Muscle layer of duodenum (tissue), 2 donors: ENCODE data around the gene DISC1.
"Not testable (repeated sequence)": the region's sequence is repeated elsewhere in the genome, so short reads cannot be mapped to it uniquely, and the experiment has no call there.

Experiments
- H3K27ac ChIP-seq: one replicate; pipeline ENCODE4 v1.7.0; 2013; ENCODE audit warnings: mild to moderate bottlenecking, low read length
- H3K27me3 ChIP-seq: one replicate; pipeline ENCODE4 v1.7.0; 2013; ENCODE audit warnings: low read depth, mild to moderate bottlenecking, control low read depth, low read length
- H3K36me3 ChIP-seq, 2 donors: one replicate each; pipeline ENCODE4 v1.7.0; 2013; ENCODE audit warnings: low read length in 2 of 2, control low read depth in 1 of 2, mild to moderate bottlenecking in 1 of 2; ENCODE audit not compliant: insufficient read depth in 2 of 2, control insufficient read depth in 1 of 2
- H3K4me1 ChIP-seq, 2 donors: one replicate each; pipeline ENCODE4 v1.7.0; 2013; ENCODE audit warnings: low read length in 2 of 2, mild to moderate bottlenecking in 2 of 2, control low read depth in 1 of 2, moderate library complexity in 1 of 2; ENCODE audit not compliant: insufficient read depth in 2 of 2, control insufficient read depth in 1 of 2
- H3K4me3 ChIP-seq, 2 donors: one replicate each; pipeline ENCODE4 v1.7.0; 2013; ENCODE audit warnings: low read length in 2 of 2, low read depth in 1 of 2, mild to moderate bottlenecking in 1 of 2
- H3K9me3 ChIP-seq, 2 donors: one replicate each; pipeline ENCODE4 v1.7.0; 2013; ENCODE audit warnings: low read length in 2 of 2, control low read depth in 1 of 2, mild to moderate bottlenecking in 1 of 2; ENCODE audit not compliant: control insufficient read depth in 1 of 2
- donor health status: healthy.

DISC1 gene

DNA sequence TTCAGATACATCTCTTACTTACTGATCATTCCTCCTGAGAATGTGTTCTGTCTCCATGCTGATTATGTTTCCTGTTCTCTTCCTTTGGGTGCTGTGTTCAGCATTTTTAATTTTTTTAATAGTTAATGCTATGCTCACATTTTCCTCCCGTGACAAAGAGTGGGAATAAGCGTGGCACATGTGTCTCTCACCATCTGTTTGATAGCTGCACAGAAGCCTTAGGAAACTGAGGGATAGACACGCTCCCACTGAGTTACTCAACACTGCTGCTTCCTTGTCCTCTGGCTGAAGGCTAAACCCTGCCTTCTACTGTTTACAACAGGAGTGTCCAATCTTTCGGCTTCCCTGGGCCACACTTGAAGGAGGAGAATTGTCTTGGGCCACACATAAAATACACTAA, 264.2 kb downstream of the DISC1 start:
- no peaks in the 10 kb centered on the region for H3K4me1 ChIP-seq
- no peak overlapping the region for H3K27ac ChIP-seq
- H3K36me3 ChIP-seq = no peaks in the 10 kb centered on the region
- no peaks in the 10 kb centered on the region for H3K27me3 ChIP-seq
- H3K4me3 ChIP-seq = no peak overlapping the region
- H3K9me3 ChIP-seq = no peaks in the 10 kb centered on the region

DNA sequence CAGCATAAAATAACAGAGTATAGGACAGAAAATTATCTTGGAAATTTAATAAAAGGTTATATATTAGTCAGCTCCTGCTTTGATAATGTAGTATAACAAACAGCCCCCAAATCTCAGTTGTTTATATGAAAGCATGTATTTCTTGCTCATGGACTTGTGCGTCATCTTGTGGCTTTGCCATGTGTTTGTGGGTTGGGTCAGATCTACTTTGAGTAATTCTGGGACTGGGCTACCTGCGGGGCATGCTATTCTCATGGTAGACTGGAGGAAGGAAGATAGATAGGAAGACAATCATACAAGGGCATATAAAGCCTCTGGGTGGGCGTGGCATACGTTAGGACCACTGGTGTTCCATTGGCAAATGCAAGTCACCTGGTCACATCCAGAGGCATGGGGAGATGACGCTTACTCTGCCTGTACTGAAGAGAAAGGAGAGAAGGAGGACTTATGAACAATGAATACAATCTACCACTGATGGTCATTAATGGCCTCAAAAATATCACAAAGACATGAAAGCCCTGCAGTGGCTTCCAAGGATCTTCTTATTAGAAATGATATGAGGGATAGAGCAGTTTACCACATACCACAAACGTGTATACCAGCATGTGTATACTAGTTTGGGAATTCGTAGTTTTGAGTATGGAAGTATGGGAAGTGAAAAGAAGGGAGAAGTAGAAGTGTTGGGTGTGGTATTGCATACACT, 267.0 kb downstream of the DISC1 start:
- Histone ChIP-seq H3K27ac (no peak overlapping the region), H3K4me1 (no peaks in the 10 kb centered on the region), H3K36me3 (no peaks in the 10 kb centered on the region), H3K9me3 (no peaks in the 10 kb centered on the region), H3K4me3 (no peak overlapping the region), H3K27me3 (no peaks in the 10 kb centered on the region)

DNA sequence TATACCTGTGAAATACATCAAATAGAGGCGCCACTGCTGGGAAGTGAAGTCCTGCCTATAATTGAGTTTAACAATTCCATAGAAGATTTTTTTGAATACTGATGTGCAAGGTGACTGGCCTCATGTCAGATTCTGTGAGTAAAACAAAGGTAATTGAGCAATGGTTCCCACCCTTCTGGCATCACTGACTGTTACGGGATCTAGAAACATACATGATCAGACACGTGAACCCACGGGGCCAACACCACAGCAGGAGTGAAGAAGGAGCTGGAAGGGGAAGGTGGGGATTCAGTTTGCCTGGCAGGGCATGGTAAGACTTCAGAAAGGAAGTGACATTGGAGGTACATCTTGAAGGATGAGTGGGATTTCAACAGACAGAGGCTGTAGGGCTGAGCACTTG, 270.2 kb downstream of the DISC1 start:
- H3K4me1 ChIP-seq = no peaks in the 10 kb centered on the region
- H3K9me3 ChIP-seq = no peaks in the 10 kb centered on the region
- H3K27ac ChIP-seq = no peak overlapping the region
- H3K36me3 ChIP-seq = no peaks in the 10 kb centered on the region
- no peaks in the 10 kb centered on the region for H3K27me3 ChIP-seq
- H3K4me3 ChIP-seq = no peak overlapping the region

DNA sequence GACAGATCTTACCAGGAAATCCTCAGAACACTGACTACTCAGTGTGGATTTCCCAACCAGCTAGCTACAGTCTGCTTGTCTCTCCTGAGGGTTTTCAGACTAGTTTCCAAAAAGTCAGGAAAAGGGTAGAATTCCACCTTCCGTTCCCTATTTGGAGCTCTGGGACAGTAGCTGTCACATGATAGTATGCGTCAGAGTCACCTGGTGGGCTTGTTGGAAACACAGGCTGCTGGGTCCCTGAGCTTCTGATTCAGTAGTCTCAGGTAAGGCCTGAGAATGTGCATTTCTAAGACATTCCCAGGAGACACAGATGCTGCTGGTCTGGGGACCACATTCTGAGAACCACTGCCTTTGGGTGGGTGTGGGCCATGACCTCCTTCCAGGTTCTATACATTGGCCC, 272.5 kb downstream of the DISC1 start:
- Histone ChIP-seq H3K27ac (no peak overlapping the region), H3K27me3 (no peaks in the 10 kb centered on the region), H3K4me1 (no peaks in the 10 kb centered on the region), H3K9me3 (peaks cover 0 to 4% of the 10 kb centered on the region in 2 donors), H3K4me3 (no peak overlapping the region), H3K36me3 (peaks cover 0 to 4% of the 10 kb centered on the region in 2 donors)

DNA sequence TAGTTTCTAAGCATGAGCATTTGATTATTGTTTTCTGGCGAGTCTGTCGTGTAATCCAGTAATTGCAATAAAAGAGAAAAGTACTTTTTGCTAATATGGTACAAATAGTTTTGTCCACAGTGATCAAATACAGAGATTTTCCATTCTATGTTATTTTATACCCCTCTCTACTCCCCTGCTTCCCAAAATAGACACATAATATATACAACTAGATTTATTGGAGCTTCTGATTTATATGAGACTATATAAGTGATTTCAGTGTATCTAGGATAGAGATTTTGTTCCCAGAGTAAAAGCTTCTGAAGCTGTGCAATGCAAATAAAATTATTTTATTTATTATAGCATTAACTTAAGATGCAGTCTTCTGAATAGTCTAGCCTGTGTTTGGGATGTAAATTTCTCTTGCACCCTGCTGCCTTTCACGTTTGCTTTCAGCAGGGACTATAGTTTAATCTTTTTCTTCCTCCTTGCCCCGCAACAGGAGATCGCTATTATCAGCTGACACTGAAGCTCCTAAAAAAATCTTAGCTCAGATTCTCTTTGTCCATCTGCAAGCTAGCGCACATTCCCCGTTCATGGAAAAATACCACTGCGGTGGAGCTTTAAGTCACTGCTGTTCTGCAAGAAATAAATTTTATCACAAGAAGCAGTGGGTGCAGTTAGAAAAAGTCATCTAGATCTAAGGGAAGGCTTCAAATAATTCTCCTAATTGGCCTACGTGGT, 273.3 kb downstream of the DISC1 start:
- H3K27me3 ChIP-seq = no peaks in the 10 kb centered on the region
- no peak overlapping the region for H3K4me3 ChIP-seq
- H3K9me3 ChIP-seq = peaks cover 0 to 6% of the 10 kb centered on the region in 2 donors
- peaks cover 0 to 4% of the 10 kb centered on the region in 2 donors for H3K36me3 ChIP-seq
- no peaks in the 10 kb centered on the region for H3K4me1 ChIP-seq
- no peak overlapping the region for H3K27ac ChIP-seq

DNA sequence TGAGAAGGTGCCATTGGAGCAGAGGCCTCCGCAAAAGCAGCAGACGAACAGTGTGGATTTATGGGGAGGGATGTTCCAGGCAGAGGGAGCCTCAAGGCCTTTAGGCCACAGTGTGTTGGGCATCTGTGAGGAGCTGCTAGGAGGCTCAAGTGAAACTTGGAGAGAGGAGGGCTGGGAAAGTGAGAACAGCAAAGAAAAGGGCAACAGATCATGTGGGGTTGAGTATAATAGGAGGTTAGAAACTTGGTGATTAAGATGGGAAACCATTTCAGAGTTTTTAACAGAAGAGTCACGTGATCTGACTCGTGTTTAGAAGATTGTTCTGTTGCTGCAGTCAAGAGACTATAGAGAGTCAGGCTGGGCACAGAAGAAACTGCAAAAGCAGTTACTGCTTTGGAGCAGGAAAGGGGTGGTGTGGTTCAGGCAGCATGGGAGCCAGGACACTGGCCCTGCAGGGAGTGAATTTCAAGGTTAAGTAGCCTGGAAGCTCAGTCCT, 277.0 kb downstream of the DISC1 start:
- H3K4me3 ChIP-seq = no peak overlapping the region
- H3K27me3 ChIP-seq = no peaks in the 10 kb centered on the region
- peaks cover 0 to 6% of the 10 kb centered on the region in 2 donors for H3K9me3 ChIP-seq
- no peak overlapping the region for H3K27ac ChIP-seq
- H3K36me3 ChIP-seq = peaks cover 0 to 4% of the 10 kb centered on the region in 2 donors
- H3K4me1 ChIP-seq = no peaks in the 10 kb centered on the region

DNA sequence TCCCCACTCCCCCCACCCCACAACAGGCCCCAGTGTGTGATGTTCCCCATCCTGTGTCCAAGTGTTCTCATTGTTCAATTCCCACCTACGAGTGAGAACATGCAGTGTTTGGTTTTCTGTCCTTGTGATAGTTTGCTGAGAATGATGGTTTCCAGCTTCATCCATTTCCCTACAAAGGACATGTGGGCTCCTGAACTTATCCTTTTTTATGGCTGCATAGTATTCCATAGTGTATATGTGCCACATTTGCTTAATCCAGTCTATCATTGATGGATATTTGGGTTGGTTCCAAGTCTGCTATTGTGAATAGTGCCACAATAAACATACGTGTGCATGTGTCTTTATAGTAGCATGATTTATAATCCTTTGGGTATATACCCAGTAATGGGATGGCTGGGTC, 280.7 kb downstream of the DISC1 start:
- not testable (repeated sequence) for H3K36me3 ChIP-seq, H3K4me3 ChIP-seq, H3K27me3 ChIP-seq, H3K27ac ChIP-seq, H3K4me1 ChIP-seq, H3K9me3 ChIP-seq

DNA sequence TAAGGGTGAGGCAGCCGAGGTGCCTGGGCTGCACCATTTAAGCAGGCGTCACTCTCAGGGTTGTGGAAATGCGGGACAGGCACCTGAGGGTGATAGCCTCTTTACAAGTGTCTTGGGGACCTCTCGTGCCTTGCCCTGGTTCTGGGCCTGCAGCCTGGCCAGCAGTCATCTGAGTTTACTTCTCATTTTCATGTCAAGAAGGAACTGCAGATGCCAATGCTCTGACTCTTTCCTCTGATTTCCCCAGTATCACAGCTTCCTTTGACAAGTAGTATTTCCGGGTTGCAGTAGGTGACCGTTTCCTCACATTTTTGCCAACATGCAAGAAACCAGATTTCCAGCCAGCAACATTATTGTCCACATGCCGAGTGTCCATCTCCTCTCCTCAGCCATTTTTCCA, 286.9 kb downstream of the DISC1 start:
- no peaks in the 10 kb centered on the region for H3K4me1 ChIP-seq
- no peak overlapping the region for H3K4me3 ChIP-seq
- H3K27me3 ChIP-seq = no peaks in the 10 kb centered on the region
- H3K36me3 ChIP-seq = no peaks in the 10 kb centered on the region
- no peak overlapping the region for H3K27ac ChIP-seq
- no peaks in the 10 kb centered on the region for H3K9me3 ChIP-seq

DNA sequence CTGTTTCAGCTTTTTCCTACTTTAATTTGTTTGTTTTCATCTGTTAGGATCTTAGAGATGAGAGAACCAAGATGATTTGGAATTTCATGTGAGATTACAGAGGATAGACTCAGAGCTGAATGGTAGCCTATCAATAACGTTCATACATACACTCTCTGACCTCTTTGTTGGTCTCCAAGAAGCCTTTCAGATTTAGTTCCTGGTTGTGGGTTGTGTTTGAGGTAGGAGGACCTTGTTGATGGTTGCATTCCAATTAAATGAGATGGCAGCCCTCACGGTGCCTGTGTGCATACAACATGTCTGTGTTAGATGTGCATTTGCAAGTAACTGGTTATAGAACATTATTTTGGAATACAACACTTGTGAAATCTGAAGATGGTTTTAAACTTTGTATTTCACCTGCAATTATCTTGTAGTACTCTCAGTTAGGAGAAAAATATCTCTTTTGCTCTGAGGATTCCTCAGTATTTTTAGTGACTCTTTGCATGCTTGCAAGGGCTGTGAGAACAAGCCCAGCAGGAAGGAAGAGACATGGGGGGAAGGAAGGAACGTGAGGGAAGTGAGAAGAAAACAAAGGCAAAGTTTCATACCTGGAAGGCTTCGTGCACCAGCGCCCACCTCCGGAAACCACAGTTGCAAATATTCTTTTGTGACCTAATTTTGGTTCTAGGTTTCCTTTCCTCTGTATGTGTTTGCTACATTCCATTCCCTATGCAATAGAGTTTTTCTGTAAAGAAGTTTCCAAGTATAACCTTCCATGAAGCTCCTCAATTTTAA, 291.8 kb downstream of the DISC1 start:
- Histone ChIP-seq H3K27me3 (no peaks in the 10 kb centered on the region), H3K4me1 (no peaks in the 10 kb centered on the region), H3K27ac (no peak overlapping the region), H3K9me3 (no peaks in the 10 kb centered on the region), H3K4me3 (no peak overlapping the region), H3K36me3 (no peaks in the 10 kb centered on the region)

DNA sequence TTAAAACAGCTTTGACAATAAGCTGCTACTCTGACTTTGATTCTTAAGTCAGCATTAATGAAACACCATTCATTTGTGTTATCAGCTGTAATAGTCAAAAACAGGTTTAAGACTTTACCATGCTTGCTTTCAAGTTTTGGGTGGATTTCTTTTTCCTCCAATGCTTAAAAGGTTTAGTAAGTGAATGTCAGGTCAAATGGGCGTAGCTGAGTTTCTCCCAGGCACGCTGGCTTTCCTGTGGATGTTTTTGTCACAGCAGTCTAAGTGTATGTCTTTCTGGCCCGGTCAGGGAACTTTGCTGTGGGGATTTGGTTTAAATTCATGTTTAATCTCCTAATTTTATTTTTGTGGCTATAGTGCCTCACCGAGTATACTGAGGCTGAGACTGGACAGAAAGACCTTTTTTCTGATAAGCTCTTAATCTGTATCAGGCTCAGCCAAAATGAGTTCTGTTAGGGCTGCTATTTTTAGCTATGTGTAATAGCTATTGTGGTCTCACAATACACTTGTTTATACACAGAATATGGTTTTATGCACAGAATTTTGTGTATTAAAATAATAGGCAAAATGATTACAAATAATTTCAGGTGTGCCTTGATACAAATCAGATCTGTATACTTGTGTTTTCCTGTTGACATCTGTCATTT, 292.8 kb downstream of the DISC1 start:
- Histone ChIP-seq H3K27ac (no peak overlapping the region), H3K27me3 (no peaks in the 10 kb centered on the region), H3K4me1 (no peaks in the 10 kb centered on the region), H3K9me3 (no peaks in the 10 kb centered on the region), H3K36me3 (no peaks in the 10 kb centered on the region), H3K4me3 (no peak overlapping the region)

DNA sequence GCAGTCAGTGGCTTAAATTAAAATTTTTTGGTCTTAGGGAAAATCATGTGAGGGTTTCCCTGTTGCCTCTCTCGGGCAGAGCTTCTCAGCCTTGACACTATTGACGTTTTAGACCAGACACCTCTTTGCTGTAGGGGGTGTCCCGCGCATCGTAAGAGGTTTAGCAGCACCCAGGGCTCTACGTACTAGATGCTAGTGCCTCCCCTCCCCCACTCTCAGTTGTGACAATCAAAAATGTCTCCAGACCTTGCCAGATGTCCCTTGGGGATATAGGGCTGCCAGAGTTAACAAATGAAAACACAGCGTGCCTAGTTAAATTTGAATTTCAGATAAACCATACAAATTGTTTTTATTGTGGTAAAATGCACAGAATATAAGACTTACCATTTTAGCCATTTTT, 293.3 kb downstream of the DISC1 start:
- Histone ChIP-seq H3K4me1 (no peaks in the 10 kb centered on the region), H3K36me3 (no peaks in the 10 kb centered on the region), H3K9me3 (no peaks in the 10 kb centered on the region), H3K27me3 (no peaks in the 10 kb centered on the region), H3K27ac (no peak overlapping the region), H3K4me3 (no peak overlapping the region)
